ENCODE data around the gene PROCR. TPM values are rescaled to one million over a fixed set of nuclear protein-coding genes. Genes with fewer than 3 reads are reported as not detected.
"Not testable (repeated sequence)": the region's sequence is repeated elsewhere in the genome, so short reads cannot be mapped to it uniquely, and the experiment has no call there.

The PROCR gene
- 6.9 TPM for polyA plus RNA-seq (ENCODE audit: insufficient read length)
- long read RNA-seq, donor 1, partial matches to known transcripts: 0 of 3 reads
- long read RNA-seq, donor 1, other reads (novel, unspliced or antisense): 0 of 3 reads
- long read RNA-seq, donor 2, transcript PROCR-201 (4 exons, 1,348 nt): major isoform, 10 of 10 reads
- long read RNA-seq, donor 2, partial matches to known transcripts: 0 of 10 reads
- long read RNA-seq, donor 2, other reads (novel, unspliced or antisense): 0 of 10 reads
- long read RNA-seq, donor 3, partial matches to known transcripts: 0 of 3 reads
- long read RNA-seq, donor 3, other reads (novel, unspliced or antisense): 0 of 3 reads
- long read RNA-seq, donor 4: 0 reads
- long read RNA-seq, donor 5, transcript PROCR-201 (4 exons, 1,348 nt): major isoform, 6 of 11 reads
- long read RNA-seq, donor 5, partial matches to known transcripts: 5 of 11 reads
- long read RNA-seq, donor 5, other reads (novel, unspliced or antisense): 0 of 11 reads
- long read RNA-seq, donor 6, transcript PROCR-201 (4 exons, 1,348 nt): major isoform, 5 of 15 reads
- long read RNA-seq, donor 6, partial matches to known transcripts: 9 of 15 reads
- long read RNA-seq, donor 6, other reads (novel, unspliced or antisense): 0 of 15 reads
- long read RNA-seq, donor 7, partial matches to known transcripts: 5 of 7 reads
- long read RNA-seq, donor 7, other reads (novel, unspliced or antisense): 0 of 7 reads
- long read RNA-seq, donor 8: 0 reads

DNA sequence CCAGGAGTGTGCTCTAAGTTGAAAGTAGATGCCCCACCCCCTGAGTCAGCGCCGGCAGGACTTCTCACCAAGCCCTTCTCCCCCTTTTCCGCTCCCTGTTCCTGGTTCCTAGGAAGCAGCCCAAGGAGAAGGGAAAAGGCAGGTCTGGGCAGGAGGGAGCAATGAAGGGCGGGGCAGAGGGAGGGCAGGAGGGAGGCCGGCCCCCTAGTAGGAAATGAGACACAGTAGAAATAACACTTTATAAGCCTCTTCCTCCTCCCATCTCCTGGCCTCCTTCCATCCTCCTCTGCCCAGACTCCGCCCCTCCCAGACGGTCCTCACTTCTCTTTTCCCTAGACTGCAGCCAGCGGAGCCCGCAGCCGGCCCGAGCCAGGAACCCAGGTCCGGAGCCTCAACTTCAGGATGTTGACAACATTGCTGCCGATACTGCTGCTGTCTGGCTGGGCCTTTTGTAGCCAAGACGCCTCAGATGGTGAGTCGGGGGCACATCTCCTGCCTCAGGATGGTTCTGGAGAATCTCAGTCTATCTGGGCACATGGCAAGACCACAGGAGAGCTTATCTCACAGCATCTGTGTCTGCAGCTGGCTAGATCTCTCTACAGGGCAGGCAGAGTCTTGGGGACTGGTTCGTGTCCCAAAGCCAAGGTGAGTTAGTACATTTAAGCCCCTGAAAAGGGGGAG lies at the start of gene PROCR:
TSS of gene PROCR (plus strand) at position 320 of the 681 bp plus-strand sequence. CDS start at position 403, 83 bp downstream.
- peak; percentile 40 for DNase-seq

DNA sequence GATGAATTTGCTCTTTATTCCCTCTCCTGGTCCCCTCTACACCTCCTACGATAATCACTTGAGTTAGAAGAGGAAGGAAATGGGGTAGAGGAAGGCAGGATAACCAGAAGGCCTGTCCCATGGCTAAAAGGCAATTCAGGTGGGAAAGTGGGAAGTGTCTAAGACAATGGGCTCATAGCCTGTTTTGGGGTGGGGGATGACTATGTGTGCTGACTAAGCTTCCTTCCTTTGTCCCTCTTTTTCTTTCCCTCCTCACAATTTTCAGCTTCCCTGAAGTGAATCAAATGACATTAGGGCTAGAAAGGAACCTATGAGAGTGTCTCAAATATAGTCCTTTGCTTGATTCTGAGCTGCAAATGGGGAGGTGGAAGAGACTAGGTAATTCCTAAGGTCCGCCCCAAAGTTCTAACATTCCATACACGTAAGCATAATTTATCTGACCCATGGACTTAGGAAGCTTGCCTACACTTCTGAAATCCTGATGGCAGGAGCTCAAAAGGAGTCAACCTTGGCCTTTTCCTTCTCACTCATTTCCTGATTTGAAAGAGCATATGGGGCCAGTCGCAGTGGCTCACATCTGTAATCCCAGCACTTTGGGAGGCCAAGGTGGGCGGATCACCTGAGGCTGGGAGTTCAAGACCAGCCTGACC lies 49.0 kb upstream of the PROCR start:
- no peak for DNase-seq

DNA sequence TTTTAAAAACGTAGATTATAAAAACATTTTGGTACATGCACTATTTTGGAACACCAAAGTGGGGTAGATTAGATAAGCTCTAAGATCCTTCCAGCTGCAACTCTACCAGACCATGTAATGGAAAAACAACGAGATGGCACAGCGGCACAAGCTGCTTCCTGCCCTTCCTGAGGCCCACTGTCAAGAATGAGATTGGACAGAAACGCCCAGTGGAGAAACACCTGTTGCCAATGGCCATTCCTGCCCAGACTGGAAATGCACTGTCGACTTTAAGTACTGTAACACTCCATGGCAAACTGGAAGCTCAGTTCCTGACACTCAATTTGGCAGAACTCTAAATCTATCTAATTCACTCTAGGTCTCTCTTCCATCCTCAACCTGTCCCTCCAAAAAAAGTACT lies 46.1 kb upstream of the PROCR start:
- DNase-seq: no peak

- no peak for DNase-seq
Observed at GRCh38 chr20:35129647-35130069, 42.2 kb upstream of the PROCR start.

GRCh38 chr20:35131934-35132333 lies 39.9 kb upstream of the PROCR start:
- DNase-seq: no peak

GRCh38 chr20:35133031-35133430 lies 38.8 kb upstream of the PROCR start:
- no peak for DNase-seq

DNA sequence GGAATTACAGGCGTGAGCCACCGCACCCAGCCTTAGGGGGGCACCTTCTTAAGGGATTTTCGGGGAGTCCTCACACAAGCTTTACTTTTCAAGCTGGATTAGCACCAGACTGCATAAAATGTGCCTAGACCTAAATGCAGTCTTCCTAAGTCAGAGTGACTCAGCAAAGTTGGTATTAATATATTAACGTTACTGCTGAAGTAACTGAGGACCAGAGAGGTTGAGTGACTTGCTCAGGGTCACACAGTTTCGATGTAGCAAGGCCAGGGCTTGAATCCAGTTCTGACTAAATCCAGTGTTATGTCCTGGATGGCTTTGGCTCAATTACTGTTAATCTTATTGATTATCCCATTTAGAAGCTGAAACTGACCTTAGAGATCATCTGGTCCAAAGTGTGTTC lies 38.1 kb upstream of the PROCR start:
- DNase-seq: no peak

GRCh38 chr20:35134472-35134871 lies 37.4 kb upstream of the PROCR start:
- DNase-seq: no peak

- no peak for DNase-seq
Observed at GRCh38 chr20:35134880-35135279, 37.0 kb upstream of the PROCR start.

- no peak for DNase-seq
Observed at GRCh38 chr20:35135867-35136586, 35.8 kb upstream of the PROCR start.

GRCh38 chr20:35144694-35145093 lies 27.2 kb upstream of the PROCR start:
- no peak for DNase-seq

DNA sequence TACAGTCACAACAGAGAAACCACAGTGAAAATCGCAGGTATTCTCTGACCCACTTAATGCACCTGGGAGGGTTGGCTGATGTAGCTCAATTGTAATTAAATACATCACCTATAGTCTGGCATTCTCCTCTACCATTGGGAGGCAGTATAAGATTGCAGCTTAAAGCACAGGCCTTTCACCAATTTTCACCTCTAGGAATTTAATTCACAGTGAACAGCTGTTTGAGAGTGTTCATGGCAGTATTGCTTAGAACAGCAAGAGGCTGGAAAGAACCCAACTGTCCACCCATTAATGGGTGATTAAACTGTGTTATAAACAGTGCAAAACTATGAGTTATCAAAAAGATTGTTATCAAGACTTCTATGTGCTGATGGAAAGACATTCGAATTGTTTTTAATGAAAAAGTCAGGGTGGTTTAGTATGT lies 26.7 kb upstream of the PROCR start:
- peak; percentile 26 for DNase-seq

DNA sequence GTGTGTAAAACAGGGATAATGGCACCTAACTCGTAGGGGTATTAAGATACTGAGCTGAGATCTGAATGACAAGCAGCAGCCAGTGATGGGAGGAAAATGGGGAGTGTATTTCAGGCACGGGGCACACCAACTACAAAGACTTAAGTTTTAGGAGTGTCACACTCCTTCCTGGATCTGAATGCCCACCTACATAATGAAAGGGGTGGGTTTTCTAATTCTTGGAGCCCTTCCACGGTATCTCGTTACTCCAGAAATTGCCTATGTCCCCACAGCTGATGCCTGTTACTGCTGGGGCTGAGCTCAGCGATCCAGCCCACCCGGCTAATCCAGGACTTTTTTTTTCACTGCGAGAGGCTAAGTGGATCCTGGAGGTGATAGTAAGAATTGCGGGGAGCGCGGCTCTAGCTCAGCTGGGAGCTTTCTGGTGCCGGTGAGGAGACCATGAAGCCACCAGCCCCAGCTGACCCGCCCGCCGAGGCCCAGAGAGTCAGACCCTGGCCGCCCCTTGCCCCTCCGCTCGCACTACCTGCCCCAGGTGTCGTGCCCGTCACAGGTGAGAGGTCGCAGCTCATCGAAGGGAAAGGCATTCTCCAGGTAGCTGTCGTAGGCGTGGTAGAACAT lies 25.5 kb upstream of the PROCR start:
- DNase-seq: peak; percentile 13

DNA sequence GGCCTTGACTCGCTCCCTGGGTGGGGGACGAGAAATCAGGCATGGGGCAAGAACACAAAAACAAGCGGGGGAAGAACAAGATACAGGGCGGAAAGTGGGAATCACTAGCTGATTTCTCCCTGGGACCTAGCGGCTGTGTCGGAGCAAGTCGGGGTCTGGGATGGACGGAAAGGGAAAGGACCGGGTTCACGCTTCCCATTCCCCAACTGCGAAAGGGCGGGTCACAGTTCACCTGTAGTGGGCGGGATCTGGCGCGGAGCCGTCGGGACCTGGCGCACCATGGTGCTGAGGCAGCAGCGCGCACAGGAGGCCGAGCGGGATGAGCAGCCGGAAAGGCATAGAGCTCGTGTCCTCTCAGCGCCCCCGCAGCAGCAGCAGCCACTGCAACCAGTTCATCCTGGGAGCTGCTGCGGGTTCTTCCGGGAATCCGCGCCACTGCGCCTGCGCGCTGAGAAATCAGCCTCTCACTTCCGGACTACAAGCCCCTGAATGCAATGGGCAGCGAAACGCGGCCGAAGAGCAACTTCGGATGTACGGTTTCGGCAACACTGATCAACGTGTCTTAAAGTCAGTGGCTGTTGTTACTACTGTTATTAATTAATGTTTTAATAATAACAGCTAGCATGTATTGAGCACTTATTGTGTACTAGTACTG lies 24.8 kb upstream of the PROCR start, which contains the start of gene EDEM2:
TSS of gene EDEM2 (minus strand) at position 417 of the 655 bp plus-strand sequence. CDS start at position 339, 78 bp downstream.
- DNase-seq: peak; percentile 92

DNA sequence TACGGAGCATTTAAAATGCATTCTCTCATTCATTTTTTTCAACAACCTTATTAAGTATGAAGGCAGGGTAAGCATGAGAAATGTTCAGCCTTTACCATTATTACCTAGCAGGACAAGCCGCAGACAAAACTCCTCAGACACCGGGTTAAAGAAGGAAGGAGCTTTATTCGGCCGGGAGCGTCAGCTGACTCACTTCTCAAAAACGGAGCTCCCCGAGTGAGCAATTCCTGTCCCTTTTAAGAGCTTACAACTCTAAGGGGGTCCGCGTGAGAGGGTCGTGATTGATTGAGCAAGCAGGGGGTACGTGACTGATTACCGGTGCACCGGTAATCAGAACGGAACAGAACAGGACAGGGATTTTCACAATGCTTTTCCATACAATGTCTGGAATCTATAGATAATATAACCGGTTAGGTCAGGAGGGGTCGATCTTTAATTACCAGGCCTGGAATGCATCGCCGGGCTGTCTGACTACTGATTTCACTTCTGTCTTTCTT lies 24.2 kb upstream of the PROCR start:
- DNase-seq: not testable (repeated sequence)

DNA sequence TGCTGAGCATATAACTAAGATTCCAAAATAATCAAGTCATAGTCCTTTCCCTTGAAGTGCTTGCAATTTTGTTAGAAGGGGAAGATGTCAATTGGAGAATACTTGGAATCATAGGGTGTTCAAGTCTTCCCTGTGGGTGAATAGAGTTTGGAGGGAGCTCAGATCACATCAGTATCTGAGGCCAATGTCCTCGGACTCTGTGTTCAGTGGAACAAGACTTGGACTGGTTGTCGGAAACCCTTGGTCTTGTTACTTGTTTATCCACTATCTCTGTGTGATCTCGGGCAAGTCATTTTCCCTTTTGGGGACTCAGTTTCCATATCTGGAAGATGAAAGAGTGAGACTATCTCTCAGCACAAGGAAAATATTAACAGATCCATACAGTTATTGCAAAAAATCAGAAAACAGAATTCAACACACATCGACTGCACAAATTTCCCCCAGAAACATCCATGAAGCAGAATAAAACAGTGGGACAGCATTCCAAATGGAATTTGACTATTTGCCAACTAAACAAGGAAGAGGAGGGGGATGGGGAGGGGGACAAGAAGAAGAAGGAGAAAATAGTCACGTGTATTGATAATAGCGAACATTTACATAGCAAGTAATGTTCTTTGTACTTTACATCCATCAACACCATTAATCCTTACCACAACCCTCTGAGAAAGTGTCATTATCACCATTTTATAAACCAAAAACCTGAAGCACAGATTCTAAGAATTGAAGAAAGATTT lies 20.9 kb upstream of the PROCR start:
- DNase-seq: no peak

GRCh38 chr20:35151736-35152135 lies 20.1 kb upstream of the PROCR start:
- DNase-seq: no peak

- no peak for DNase-seq
Observed at GRCh38 chr20:35155936-35156335, 15.9 kb upstream of the PROCR start.

DNA sequence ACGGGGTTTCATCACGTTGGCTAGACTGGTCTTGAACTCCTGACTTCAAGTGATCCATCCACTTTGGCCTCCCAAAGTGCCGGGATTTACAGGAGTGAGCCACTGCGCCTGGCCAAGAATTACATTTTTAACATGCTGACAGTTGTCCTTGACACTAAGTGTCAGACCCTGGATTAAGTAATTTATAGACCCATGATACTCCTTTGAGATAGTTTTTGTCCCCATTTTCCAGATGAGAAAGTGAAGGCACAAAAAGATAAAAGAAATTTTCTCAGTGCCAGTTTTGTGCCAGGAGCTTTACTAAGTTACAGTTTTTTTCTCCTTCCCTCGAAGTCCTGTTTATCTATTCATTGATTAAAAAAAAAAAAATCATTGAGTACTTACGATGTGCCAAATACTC lies 14.9 kb upstream of the PROCR start:
- no peak for DNase-seq

Measured in left kidney (tissue), 8 donors.